KOPT-K1 (cell line): ENCODE measurements around the gene PDK3.

Experiments
- H3K27ac ChIP-seq: fragments of 200-600 bp; sonication (generic); 2 replicates; pipeline ENCODE4 v1.5.1; 2016; ENCODE audit warnings: antibody characterized with exemption, mild to moderate bottlenecking, low read depth, low read length; ENCODE audit not compliant: poor library complexity, severe bottlenecking
- H3K36me3 ChIP-seq: fragments of 200-600 bp; sonication (generic); 2 replicates; pipeline ENCODE4 v1.5.1; 2017; ENCODE audit warnings: antibody characterized with exemption, mild to moderate bottlenecking, low read length, moderate library complexity; ENCODE audit not compliant: insufficient read depth
- H3K9me3 ChIP-seq: fragments of 200-600 bp; sonication (generic); 2 replicates; pipeline ENCODE4 v1.5.1; 2017; ENCODE audit warnings: antibody characterized with exemption, low read length, mild to moderate bottlenecking; ENCODE audit not compliant: insufficient read depth, poor library complexity, severe bottlenecking

Gene PDK3

GRCh38 chrX:24464836-24465531, at the start of gene PDK3:
PDK3 (plus strand) TSS chrX:24465286; CDS start chrX:24465456, 170 bp downstream.
- no peaks in the 10 kb centered on the region for H3K36me3 ChIP-seq
- no peaks in the 10 kb centered on the region for H3K9me3 ChIP-seq
- peak within 1 kb of the TSS; percentile 65 for H3K27ac ChIP-seq

- no peaks in the 10 kb centered on the region for H3K9me3 ChIP-seq
- H3K27ac ChIP-seq = no peak overlapping the region
- H3K36me3 ChIP-seq = no peaks in the 10 kb centered on the region
Observed at GRCh38 chrX:24415921-24416320, 49.2 kb upstream of the PDK3 start.

- Histone ChIP-seq H3K36me3 (no peaks in the 10 kb centered on the region), H3K9me3 (no peaks in the 10 kb centered on the region), H3K27ac (no peak overlapping the region)
Observed at GRCh38 chrX:24423960-24424359, 41.1 kb upstream of the PDK3 start.

- Histone ChIP-seq H3K9me3 (no peaks in the 10 kb centered on the region), H3K27ac (no peak overlapping the region), H3K36me3 (no peaks in the 10 kb centered on the region)
Observed at GRCh38 chrX:24424948-24425347, 40.1 kb upstream of the PDK3 start.

GRCh38 chrX:24425806-24426205, 39.3 kb upstream of the PDK3 start:
- Histone ChIP-seq H3K27ac (no peak overlapping the region), H3K9me3 (no peaks in the 10 kb centered on the region), H3K36me3 (no peaks in the 10 kb centered on the region)

- no peak overlapping the region for H3K27ac ChIP-seq
- H3K9me3 ChIP-seq = no peaks in the 10 kb centered on the region
- H3K36me3 ChIP-seq = no peaks in the 10 kb centered on the region
Observed at GRCh38 chrX:24426340-24426913, 38.7 kb upstream of the PDK3 start.

GRCh38 chrX:24426921-24427746, 38.0 kb upstream of the PDK3 start:
- Histone ChIP-seq H3K27ac (no peak overlapping the region), H3K36me3 (no peaks in the 10 kb centered on the region), H3K9me3 (no peaks in the 10 kb centered on the region)

GRCh38 chrX:24427747-24428019, 37.4 kb upstream of the PDK3 start:
- H3K27ac ChIP-seq = no peak overlapping the region
- H3K36me3 ChIP-seq = no peaks in the 10 kb centered on the region
- no peaks in the 10 kb centered on the region for H3K9me3 ChIP-seq

GRCh38 chrX:24428516-24428915, 36.6 kb upstream of the PDK3 start:
- Histone ChIP-seq H3K36me3 (no peaks in the 10 kb centered on the region), H3K9me3 (no peaks in the 10 kb centered on the region), H3K27ac (no peak overlapping the region)

- Histone ChIP-seq H3K9me3 (no peaks in the 10 kb centered on the region), H3K27ac (no peak overlapping the region), H3K36me3 (no peaks in the 10 kb centered on the region)
Observed at GRCh38 chrX:24435060-24435459, 30.0 kb upstream of the PDK3 start.

- H3K36me3 ChIP-seq = no peaks in the 10 kb centered on the region
- no peaks in the 10 kb centered on the region for H3K9me3 ChIP-seq
Observed at GRCh38 chrX:24443918-24444317, 21.2 kb upstream of the PDK3 start.

GRCh38 chrX:24444645-24445044, 20.4 kb upstream of the PDK3 start:
- Histone ChIP-seq H3K27ac (no peak overlapping the region), H3K36me3 (no peaks in the 10 kb centered on the region), H3K9me3 (no peaks in the 10 kb centered on the region)

More at GRCh38 chrX:24443918-24444317, 21.2 kb upstream of the PDK3 start:
- H3K27ac ChIP-seq = no peak overlapping the region

- Histone ChIP-seq H3K9me3 (no peaks in the 10 kb centered on the region), H3K36me3 (no peaks in the 10 kb centered on the region), H3K27ac (no peak overlapping the region)
Observed at GRCh38 chrX:24448762-24449250, 16.3 kb upstream of the PDK3 start.

GRCh38 chrX:24463077-24463476, 2.0 kb upstream of the PDK3 start:
- H3K9me3 ChIP-seq = no peaks in the 10 kb centered on the region
- no peak overlapping the region for H3K27ac ChIP-seq
- no peaks in the 10 kb centered on the region for H3K36me3 ChIP-seq

- Histone ChIP-seq H3K9me3 (no peaks in the 10 kb centered on the region), H3K36me3 (no peaks in the 10 kb centered on the region), H3K27ac (peak overlapping the region; percentile 65)
Observed at GRCh38 chrX:24464498-24464835, 619 bp upstream of the PDK3 start.

- Histone ChIP-seq H3K27ac (peak overlapping the region; percentile 65), H3K36me3 (no peaks in the 10 kb centered on the region), H3K9me3 (no peaks in the 10 kb centered on the region)
Observed at GRCh38 chrX:24465532-24465865, 413 bp downstream of the PDK3 start.
